Trophoblast cell (in vitro differentiated cells and primary cell): ENCODE measurements around the gene TOR2A.

Source experiments
- DNase-seq, 2 donors: peaks; one replicate each; pipeline ENCODE4 v3.0.0-alpha.2; 2016
- H2AFZ ChIP-seq: 2 replicates; pipeline ENCODE4 v1.6.1; 2013; ENCODE audit warnings: low read length, moderate library complexity, mild to moderate bottlenecking; ENCODE audit not compliant: insufficient read depth, poor library complexity
- H2AK5ac ChIP-seq: 2 replicates; pipeline ENCODE4 v1.6.1; 2013; ENCODE audit warnings: mild to moderate bottlenecking, low read length
- H2BK120ac ChIP-seq: 2 replicates; pipeline ENCODE4 v1.6.1; 2013; ENCODE audit warnings: low read length, mild to moderate bottlenecking, moderate library complexity; ENCODE audit not compliant: insufficient read depth, poor library complexity
- H2BK12ac ChIP-seq: 2 replicates; pipeline ENCODE4 v1.6.1; 2013; ENCODE audit warnings: mild to moderate bottlenecking, low read length, moderate library complexity
- H2BK5ac ChIP-seq: 2 replicates; pipeline ENCODE4 v1.6.1; 2013; ENCODE audit warnings: low read length, low read depth, moderate library complexity, mild to moderate bottlenecking; ENCODE audit not compliant: poor library complexity
- H3K14ac ChIP-seq: 2 replicates; pipeline ENCODE4 v1.6.1; 2013; ENCODE audit warnings: mild to moderate bottlenecking, low read length
- H3K18ac ChIP-seq: 2 replicates; pipeline ENCODE4 v1.6.1; 2013; ENCODE audit warnings: mild to moderate bottlenecking, low read length
- H3K23ac ChIP-seq: 2 replicates; pipeline ENCODE4 v1.6.1; 2013; ENCODE audit warnings: low read length
- H3K27ac ChIP-seq: 2 replicates; pipeline ENCODE4 v1.5.1; 2013; ENCODE audit warnings: low read depth, mild to moderate bottlenecking, inconsistent platforms, low read length, moderate library complexity
- H3K27me3 ChIP-seq: 2 replicates; pipeline ENCODE4 v1.6.1; 2013; ENCODE audit warnings: inconsistent platforms, mild to moderate bottlenecking, low read length, moderate library complexity; ENCODE audit not compliant: insufficient read depth
- H3K36me3 ChIP-seq, 2 experiments: 1 replicate in 1 of 2; 2 replicates in 1 of 2; pipeline ENCODE4 v1.6.1; 2013; ENCODE audit warnings: low read length in 2 of 2, mild to moderate bottlenecking in 2 of 2, moderate library complexity in 1 of 2; ENCODE audit not compliant: insufficient read depth in 2 of 2, control insufficient read depth in 1 of 2
- H3K4ac ChIP-seq: 2 replicates; pipeline ENCODE4 v1.6.1; 2013; ENCODE audit warnings: low read depth, mild to moderate bottlenecking, low read length, moderate library complexity
- H3K4me1 ChIP-seq, 2 experiments: 1 replicate in 1 of 2; 2 replicates in 1 of 2; pipeline ENCODE4 v1.6.1; 2013; ENCODE audit warnings: low read length in 2 of 2, mild to moderate bottlenecking in 2 of 2, moderate library complexity in 1 of 2; ENCODE audit not compliant: insufficient read depth in 2 of 2, control insufficient read depth in 1 of 2
- H3K4me2 ChIP-seq: 2 replicates; pipeline ENCODE4 v1.6.1; 2013; ENCODE audit warnings: inconsistent platforms, mild to moderate bottlenecking, low read length, moderate library complexity
- H3K4me3 ChIP-seq: 2 replicates; pipeline ENCODE4 v1.5.1; 2013; ENCODE audit warnings: mild to moderate bottlenecking, low read depth, low read length, inconsistent platforms
- H3K79me1 ChIP-seq: one replicate; pipeline ENCODE4 v1.6.1; 2013; ENCODE audit warnings: low read length
- H3K79me2 ChIP-seq: 2 replicates; pipeline ENCODE4 v1.6.1; 2013; ENCODE audit warnings: low read length, mild to moderate bottlenecking; ENCODE audit not compliant: control insufficient read depth, insufficient read depth, poor library complexity
- H3K9ac ChIP-seq: 2 replicates; pipeline ENCODE4 v1.6.1; 2013; ENCODE audit warnings: mild to moderate bottlenecking, low read length
- H3K9me3 ChIP-seq: 2 replicates; pipeline ENCODE4 v1.6.1; 2013; ENCODE audit warnings: low read depth, mild to moderate bottlenecking, control low read depth, inconsistent platforms, low read length; ENCODE audit not compliant: insufficient read depth
- H4K12ac ChIP-seq: 2 replicates; pipeline ENCODE4 v1.6.1; 2013; ENCODE audit warnings: low read depth, mild to moderate bottlenecking, low read length, moderate library complexity
- H4K8ac ChIP-seq: 2 replicates; pipeline ENCODE4 v1.6.1; 2013; ENCODE audit warnings: low read depth, mild to moderate bottlenecking, low read length, moderate library complexity
- H4K91ac ChIP-seq: one replicate; pipeline ENCODE4 v1.6.1; 2013; ENCODE audit warnings: low read depth, mild to moderate bottlenecking, low read length, moderate library complexity
- WGBS: extraction: QIAGEN DNeasy Blood & Tissue Kit; methylation state at CpG from one replicate; pipeline ENCODE4 v1.1.7; 2013; ENCODE audit warnings: missing lambda C conversion rate; ENCODE audit not compliant: insufficient read length, insufficient coverage; ENCODE audit errors: extremely low coverage; 5-methylcytosine and 5-hydroxymethylcytosine counted together

The TOR2A gene

GRCh38 chr9:127703289-127703946 is 31.7 kb downstream of the TOR2A start:
- Histone ChIP-seq H2AFZ (no peak overlapping the region), H2AK5ac (no peak overlapping the region), H3K4ac (no peak overlapping the region), H3K4me2 (no peak overlapping the region), H3K36me3 (no peaks in the 10 kb centered on the region), H3K79me2 (no peaks in the 10 kb centered on the region), H2BK5ac (no peak overlapping the region), H3K18ac (no peak overlapping the region), H2BK12ac (no peak overlapping the region), H3K14ac (no peak overlapping the region), H3K9me3 (no peaks in the 10 kb centered on the region), H3K4me1 (peaks cover 0 to 6% of the 10 kb centered on the region in 2 experiments), H3K27ac (no peak overlapping the region), H3K9ac (no peak overlapping the region), H3K4me3 (no peak overlapping the region), H3K79me1 (peaks cover 3% of the 10 kb centered on the region), H4K8ac (no peak overlapping the region), H3K27me3 (no peaks in the 10 kb centered on the region), H4K12ac (no peak overlapping the region), H2BK120ac (no peak overlapping the region), H3K23ac (no peak overlapping the region), H4K91ac (no peak overlapping the region)
- no peak for DNase-seq
- no CpG with 5 or more reads among the region's 9 CpGs for WGBS

GRCh38 chr9:127700594-127701255 is 34.4 kb downstream of the TOR2A start:
- no CpG with 5 or more reads among the region's 5 CpGs for WGBS
- Histone ChIP-seq H4K91ac (no peak overlapping the region), H4K12ac (no peak overlapping the region), H3K18ac (no peak overlapping the region), H3K27me3 (no peaks in the 10 kb centered on the region), H4K8ac (no peak overlapping the region), H3K9me3 (no peaks in the 10 kb centered on the region), H3K4me2 (no peak overlapping the region), H2AFZ (no peak overlapping the region), H3K36me3 (no peaks in the 10 kb centered on the region), H2BK12ac (no peak overlapping the region), H3K79me1 (peaks cover 3% of the 10 kb centered on the region), H2BK5ac (no peak overlapping the region), H3K4ac (no peak overlapping the region), H3K4me3 (no peak overlapping the region), H3K14ac (no peak overlapping the region), H2BK120ac (no peak overlapping the region), H3K4me1 (peaks cover 0 to 3% of the 10 kb centered on the region in 2 experiments), H3K9ac (no peak overlapping the region), H3K79me2 (no peaks in the 10 kb centered on the region), H3K23ac (no peak overlapping the region), H3K27ac (no peak overlapping the region), H2AK5ac (no peak overlapping the region)
- no peak for DNase-seq

- Histone ChIP-seq H3K9ac (no peak overlapping the region), H3K23ac (no peak overlapping the region), H3K4ac (no peak overlapping the region), H3K14ac (no peak overlapping the region), H2AK5ac (no peak overlapping the region), H3K27me3 (no peaks in the 10 kb centered on the region), H2AFZ (no peak overlapping the region), H4K12ac (no peak overlapping the region), H4K91ac (no peak overlapping the region), H3K27ac (no peak overlapping the region), H3K18ac (no peak overlapping the region), H3K79me1 (peaks cover 3% of the 10 kb centered on the region), H3K4me2 (no peak overlapping the region), H3K9me3 (no peaks in the 10 kb centered on the region), H3K4me3 (no peak overlapping the region), H2BK12ac (no peak overlapping the region), H2BK5ac (no peak overlapping the region), H2BK120ac (no peak overlapping the region), H3K36me3 (no peaks in the 10 kb centered on the region), H4K8ac (no peak overlapping the region), H3K79me2 (no peaks in the 10 kb centered on the region), H3K4me1 (peaks cover 0 to 3% of the 10 kb centered on the region in 2 experiments)
- no CpG with 5 or more reads among the region's 2 CpGs for WGBS
- no peak for DNase-seq
These were observed 35.0 kb downstream of the TOR2A start for GRCh38 chr9:127700140-127700539.

- peak; percentile 96 to 98 for DNase-seq
- H2BK12ac ChIP-seq: no peak overlapping the region
- no peaks in the 10 kb centered on the region for H3K27me3 ChIP-seq
- no CpG with 5 or more reads among the region's 41 CpGs for WGBS
- no peaks in the 10 kb centered on the region for H3K79me2 ChIP-seq
- no peak overlapping the region for H3K27ac ChIP-seq
- peak overlapping the region; percentile 18 for H3K14ac ChIP-seq
- H2AFZ ChIP-seq: peak overlapping the region; percentile 24
- H3K23ac ChIP-seq: no peak overlapping the region
- H2AK5ac ChIP-seq: no peak overlapping the region
- no peaks in the 10 kb centered on the region for H3K9me3 ChIP-seq
- peak overlapping the region; percentile 92 for H3K4me2 ChIP-seq
- no peak overlapping the region for H2BK5ac ChIP-seq
- peaks cover 3% of the 10 kb centered on the region for H3K79me1 ChIP-seq
- H4K91ac ChIP-seq: peak overlapping the region; percentile 40
- H3K4me3 ChIP-seq: peak overlapping the region; percentile 46
- peak overlapping the region; percentile 60 for H4K12ac ChIP-seq
- peak overlapping the region; percentile 4 for H3K18ac ChIP-seq
- H3K4ac ChIP-seq: peak overlapping the region; percentile 5
- peaks cover 0 to 3% of the 10 kb centered on the region in 2 experiments for H3K4me1 ChIP-seq
- H4K8ac ChIP-seq: peak overlapping the region; percentile 76
- H2BK120ac ChIP-seq: peak overlapping the region; percentile 1
- no peaks in the 10 kb centered on the region for H3K36me3 ChIP-seq
- no peak overlapping the region for H3K9ac ChIP-seq
These were observed 36.0 kb downstream of the TOR2A start for GRCh38 chr9:127698985-127699670.
